ENCODE data around the gene EFCAB8.

The EFCAB8 gene

GRCh38 chr20:32980990-32981389, 122.3 kb downstream of the EFCAB8 start:
- TF ChIP-seq, protein P1, sequence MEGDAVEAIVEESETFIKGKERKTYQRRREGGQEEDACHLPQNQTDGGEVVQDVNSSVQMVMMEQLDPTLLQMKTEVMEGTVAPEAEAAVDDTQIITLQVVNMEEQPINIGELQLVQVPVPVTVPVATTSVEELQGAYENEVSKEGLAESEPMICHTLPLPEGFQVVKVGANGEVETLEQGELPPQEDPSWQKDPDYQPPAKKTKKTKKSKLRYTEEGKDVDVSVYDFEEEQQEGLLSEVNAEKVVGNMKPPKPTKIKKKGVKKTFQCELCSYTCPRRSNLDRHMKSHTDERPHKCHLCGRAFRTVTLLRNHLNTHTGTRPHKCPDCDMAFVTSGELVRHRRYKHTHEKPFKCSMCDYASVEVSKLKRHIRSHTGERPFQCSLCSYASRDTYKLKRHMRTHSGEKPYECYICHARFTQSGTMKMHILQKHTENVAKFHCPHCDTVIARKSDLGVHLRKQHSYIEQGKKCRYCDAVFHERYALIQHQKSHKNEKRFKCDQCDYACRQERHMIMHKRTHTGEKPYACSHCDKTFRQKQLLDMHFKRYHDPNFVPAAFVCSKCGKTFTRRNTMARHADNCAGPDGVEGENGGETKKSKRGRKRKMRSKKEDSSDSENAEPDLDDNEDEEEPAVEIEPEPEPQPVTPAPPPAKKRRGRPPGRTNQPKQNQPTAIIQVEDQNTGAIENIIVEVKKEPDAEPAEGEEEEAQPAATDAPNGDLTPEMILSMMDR (IDR thresholded peaks at IDR 0.05; ENCODE audit: borderline replicate concordance, insufficient read depth, low read depth, low read length): no peak
- no peak overlapping the region for H3K4me3 ChIP-seq (ENCODE audit: low read depth, low read length)

DNA sequence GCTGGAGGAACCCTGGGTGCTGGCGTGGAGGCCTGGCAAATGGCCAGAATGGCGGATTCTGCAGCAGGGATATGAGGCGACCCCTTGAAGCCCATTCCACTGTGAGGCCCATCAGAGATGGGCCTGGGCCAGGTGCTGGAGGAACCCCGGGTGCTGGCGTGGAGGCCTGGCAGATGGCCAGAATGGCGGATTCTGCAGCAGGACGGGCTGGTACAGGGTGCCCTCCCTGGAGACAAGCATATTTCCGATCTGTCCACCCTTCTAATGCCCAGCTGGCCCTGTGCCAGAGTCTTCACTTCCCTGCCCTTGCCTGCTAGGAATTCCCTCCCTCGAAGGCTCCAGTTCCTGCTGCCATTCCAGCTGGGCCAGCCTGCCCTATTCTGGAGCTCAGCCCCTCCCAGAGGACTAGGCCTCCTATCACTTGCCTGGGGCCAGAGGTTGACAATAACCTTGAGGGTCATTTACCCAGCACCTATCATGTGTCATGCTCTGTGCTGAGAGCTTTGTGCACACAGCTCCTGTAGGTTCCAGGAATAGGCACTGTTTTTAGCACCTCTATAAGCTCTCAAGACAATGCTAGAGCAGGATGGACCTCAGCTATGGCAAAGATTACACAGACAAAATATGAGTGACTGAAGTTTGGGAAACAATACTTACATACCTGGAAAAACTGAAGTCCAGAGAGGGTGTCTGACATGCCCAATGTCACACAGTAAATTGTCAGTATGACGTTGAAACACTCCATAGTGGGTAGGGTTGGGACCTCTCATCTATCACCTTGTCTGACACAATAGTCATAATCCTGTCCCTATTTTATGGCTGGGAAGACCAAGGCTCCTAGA, 124.1 kb downstream of the EFCAB8 start:
- TF ChIP-seq, protein P1 (IDR thresholded peaks at IDR 0.05; ENCODE audit: borderline replicate concordance, insufficient read depth, low read depth, low read length): no peak
- H3K4me3 ChIP-seq (ENCODE audit: low read depth, low read length): no peak overlapping the region

GRCh38 chr20:32983459-32984112, 124.9 kb downstream of the EFCAB8 start:
- TF ChIP-seq, protein P1 (IDR thresholded peaks at IDR 0.05; ENCODE audit: borderline replicate concordance, insufficient read depth, low read depth, low read length): no peak
- H3K4me3 ChIP-seq (ENCODE audit: low read depth, low read length): no peak overlapping the region

DNA sequence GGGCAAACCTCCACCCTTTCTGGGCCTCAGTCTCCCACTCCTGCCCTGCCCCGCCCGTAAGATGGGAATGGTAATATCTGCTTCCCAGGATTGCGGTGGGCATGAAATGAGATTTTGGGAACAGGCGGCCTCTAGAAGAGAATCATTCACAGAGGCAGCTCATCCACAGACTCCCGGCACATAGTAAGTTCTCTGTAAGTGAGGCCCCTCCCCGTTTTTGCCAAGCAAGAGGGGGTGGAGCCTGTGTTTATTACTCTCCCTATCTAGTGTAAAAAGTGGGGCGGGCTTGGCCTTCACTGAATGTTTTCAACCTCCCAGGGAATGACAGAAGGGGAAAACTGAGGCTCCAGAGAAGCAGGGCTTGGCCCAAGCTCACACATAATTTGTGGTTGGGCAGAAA, 125.5 kb downstream of the EFCAB8 start:
- TF ChIP-seq, protein P1 (IDR thresholded peaks at IDR 0.05; ENCODE audit: borderline replicate concordance, insufficient read depth, low read depth, low read length): no peak
- no peak overlapping the region for H3K4me3 ChIP-seq (ENCODE audit: low read depth, low read length)

- TF ChIP-seq, protein P1 (IDR thresholded peaks at IDR 0.05; ENCODE audit: borderline replicate concordance, insufficient read depth, low read depth, low read length): no peak
These were observed 126.1 kb downstream of the EFCAB8 start for GRCh38 chr20:32984631-32985354.

DNA sequence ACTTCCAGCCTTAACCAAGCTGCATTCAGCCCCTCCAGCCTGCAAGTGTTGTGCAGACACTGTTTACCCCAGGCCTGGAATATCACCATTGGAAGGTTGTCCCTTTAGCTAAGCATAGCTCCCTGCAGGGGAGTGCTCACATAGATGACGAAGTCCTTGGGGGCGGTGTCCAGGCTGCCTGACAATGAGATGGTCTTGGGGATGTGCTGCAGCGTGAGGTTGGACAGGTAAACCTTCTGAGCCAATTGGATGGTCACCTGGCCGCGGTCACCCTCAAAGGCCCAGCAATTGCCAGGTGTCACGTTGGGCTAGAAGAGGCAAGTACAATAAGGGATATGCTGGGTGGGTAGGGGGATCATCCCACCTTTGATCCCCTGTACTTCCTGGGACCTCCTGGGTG, 126.9 kb downstream of the EFCAB8 start:
- no peak overlapping the region for H3K4me3 ChIP-seq (ENCODE audit: low read depth, low read length)

More at GRCh38 chr20:32984631-32985354, 126.1 kb downstream of the EFCAB8 start:
- no peak overlapping the region for H3K4me3 ChIP-seq (ENCODE audit: low read depth, low read length)

More for the DNA sequence above, 126.9 kb downstream of the EFCAB8 start:
- TF ChIP-seq, protein P1 (IDR thresholded peaks at IDR 0.05; ENCODE audit: borderline replicate concordance, insufficient read depth, low read depth, low read length): no peak
